HTERT RPE-1 (cell line): ENCODE data around the gene HLA-B.
"Not testable (repeated sequence)": the region's sequence is repeated elsewhere in the genome, so short reads cannot be mapped to it uniquely, and the experiment has no call there.

Experiments used
- in situ Hi-C: fragments of 300-500 bp; cut with MboI; formaldehyde crosslinking; loops from 4 replicates; pipeline ENCODE4 v1.14.3; 2020; ENCODE audit warnings: low sequenced_read_pairs

HLA-B gene

DNA sequence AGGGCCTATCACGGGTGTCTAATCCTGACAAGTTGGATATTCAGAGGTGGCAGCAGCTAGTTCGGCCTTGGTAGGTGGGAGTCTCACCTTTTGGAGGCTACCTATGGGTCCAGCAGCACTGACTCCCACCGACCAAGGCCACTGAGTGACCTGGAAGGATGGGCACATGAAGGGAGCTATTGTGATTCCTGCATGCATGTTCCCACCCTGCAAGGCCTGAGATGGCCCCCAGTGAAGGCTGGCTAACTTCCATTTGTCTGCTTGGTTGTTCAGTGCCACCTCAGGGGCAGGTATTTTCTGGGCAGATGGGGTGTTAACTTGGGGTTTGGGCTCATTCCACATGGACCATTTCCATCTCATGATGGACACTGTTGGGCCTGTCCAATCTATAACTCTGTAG is 28.1 kb upstream of the HLA-B start:
- in situ Hi-C loops, result no loop called here

DNA sequence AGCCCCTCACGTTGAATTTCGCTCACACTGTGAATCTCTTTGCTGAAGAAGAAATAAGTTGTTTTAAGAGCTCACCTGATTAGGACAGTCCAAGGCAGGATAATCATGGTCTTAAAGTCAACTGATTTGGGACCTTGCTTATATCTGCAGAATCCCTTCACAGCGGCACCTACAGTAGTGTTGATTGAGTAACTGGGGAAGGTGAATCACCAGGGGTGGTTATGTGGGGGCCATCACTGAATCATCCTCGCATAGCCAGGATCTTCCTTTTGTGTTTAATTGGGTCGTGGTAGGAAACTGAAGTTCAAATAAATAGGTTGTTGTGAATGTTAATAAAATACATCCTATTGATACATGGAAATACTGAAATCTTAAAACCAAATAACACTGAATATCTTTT is 26.2 kb upstream of the HLA-B start:
- in situ Hi-C loops, result no loop called here

DNA sequence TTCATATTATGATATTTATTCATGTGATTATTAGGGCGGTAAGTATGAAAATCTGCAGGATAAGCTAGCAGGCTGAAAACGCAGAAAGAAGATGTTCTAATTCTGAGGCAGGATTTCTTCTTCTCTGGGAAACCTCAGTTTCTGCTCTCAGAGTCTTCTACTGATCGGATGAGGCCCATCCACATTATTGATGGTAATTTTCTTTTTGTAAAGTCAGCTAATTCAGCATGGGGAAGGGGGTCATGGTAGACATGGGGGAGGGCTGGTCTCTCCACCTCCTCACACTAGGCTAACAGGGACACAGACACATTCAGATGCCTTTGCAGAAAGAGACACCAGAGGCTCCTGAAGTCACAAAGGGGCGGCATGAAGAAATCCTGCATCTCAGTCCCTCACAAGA is 24.7 kb upstream of the HLA-B start:
- in situ Hi-C loops, result no loop called here

DNA sequence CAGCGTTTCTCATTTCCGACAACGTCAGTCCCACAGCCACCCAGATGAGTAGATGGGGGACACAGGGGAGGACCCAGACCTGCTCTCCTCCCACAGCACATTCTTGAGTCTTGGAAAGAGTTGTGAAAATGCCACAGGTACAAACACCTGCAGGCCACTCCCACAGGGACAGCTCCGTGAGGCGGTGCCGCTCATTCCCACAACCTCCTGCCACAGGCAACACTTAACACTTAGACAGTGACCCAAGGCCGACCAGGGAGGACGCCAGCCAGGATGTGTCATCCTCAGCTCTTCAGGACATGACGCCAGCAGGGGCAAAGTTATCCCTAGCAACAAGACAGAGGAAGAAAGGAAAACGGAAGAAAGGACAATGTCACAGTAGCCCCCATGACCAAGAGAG is 22.9 kb upstream of the HLA-B start:
- in situ Hi-C loops, result no loop called here

DNA sequence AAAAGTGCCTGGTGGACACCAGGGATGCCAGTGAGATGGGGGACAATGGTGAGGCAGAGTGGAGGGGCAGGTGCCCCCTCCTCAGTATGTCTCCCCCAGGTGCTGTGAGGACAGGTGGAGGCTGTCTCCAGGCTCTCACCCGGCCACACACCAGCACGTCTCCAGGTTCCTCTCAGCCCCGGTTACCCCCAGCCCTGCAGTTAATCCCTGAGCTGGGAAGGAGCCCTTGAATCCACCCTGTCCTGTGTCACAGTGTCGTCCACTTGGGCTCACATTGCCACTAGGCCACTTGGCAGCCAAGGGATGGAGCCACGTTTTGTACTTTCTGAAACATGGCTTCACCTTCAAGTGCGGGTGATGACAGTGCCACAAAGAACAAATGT is 21.7 kb upstream of the HLA-B start:
- in situ Hi-C loops, result no loop called here

DNA sequence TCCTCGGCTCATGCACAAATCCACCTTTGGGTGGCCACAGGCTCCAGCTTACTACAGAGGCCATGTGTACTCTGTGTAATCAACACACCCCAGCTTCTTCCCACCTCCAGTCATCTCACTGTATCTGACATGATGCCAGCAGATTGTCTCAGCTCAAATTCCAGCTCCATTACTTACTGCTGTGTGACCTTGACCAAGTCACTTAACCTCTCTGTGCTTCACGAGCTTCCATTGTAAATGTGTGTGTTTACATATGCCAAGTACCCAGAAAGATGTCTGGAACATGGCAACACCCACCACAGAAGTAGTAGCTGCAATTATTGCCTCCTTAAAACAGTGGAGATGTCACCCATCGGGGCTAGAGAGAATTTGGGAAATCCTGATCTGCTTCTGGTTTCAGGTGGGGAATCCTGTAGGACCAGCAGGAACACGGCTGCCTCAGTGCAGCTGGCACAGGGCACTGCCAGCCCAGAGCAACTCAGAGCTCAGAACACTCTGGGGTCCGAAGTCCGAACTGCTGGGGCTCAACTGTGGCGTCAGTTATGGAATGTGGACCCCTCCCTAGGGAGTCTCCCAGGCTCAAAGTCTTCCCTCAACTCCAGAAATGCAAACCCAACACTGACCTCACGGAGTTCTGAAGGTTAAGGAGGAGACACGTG is 21.2 kb upstream of the HLA-B start:
- in situ Hi-C loops, result no loop called here

DNA sequence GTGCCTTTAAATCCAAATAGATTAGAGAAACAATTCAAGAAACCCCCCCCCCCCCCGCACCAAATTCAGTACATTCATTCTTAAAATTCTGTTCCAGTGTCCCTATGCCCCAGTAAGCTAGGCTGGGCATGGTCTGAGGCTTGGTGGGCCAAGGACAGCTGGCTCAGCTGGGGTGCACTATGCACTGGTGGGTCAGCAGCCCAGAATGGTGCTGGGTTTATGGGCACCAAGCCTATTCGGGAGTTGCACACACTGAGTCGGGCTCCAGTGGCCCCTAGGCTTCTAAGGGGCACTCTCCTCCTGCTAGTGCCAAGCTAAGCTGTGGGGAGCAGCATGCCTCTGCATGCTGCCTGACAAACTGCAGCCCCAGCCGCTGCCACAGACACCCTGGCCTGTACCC is 20.1 kb upstream of the HLA-B start:
- in situ Hi-C loops, result no loop called here

DNA sequence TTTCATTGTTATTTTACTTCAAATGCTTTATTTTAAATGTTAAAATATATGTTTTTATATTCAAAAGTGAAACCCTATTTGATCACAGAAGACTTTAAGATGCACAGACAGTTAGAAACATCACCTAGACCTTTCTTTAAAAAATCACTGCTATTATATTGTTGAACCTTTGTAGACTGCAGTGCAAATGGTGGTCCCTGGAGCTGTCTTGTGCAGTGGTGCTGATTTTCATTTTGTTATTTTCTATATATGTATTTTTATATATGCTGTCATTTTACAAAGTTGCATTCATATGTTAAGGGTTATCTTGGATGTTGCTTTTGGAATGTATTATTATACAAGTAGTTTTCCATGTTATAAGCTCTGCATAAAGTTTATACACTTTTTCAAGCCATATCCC is 18.7 kb upstream of the HLA-B start:
- in situ Hi-C loops, result no loop called here

DNA sequence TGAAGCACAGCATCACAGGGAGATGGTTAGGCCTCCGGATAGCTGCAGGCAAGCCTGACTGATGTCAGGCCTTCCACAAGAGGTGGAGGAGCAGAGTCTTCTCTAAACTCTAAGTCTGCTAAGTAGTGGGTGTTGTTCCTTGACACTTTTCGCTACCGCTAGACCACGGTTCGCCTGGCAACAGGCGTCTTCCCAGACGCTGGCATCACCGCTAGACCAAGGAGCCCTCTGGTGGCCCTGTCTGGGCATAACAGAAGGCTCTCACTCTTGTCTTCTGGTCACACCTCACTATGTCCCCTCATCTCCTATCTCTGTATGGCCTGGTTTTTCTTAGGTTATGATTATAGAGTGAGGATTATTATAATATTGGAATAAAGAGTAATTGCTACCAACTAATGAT is 17.1 kb upstream of the HLA-B start:
- in situ Hi-C loops, result not testable (repeated sequence)

DNA sequence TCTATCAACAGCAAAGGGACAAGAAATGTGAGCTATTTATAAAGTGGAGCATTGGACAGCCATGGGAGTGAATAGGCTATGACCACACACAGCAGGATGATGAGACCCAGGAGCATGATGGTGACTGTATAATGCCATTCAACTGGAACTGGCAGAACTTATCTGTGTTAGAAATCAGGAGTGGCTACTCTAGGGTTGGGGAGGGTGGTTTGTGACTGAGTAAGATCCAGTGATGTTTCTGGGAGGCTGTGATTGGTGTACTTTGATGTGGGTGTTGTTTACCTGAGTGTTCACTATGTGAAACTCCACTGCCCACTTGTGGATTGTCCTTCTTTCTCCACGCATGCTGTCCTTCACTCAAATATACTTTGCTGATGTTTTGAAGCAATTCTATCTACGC is 11.5 kb upstream of the HLA-B start:
- in situ Hi-C loops, result no loop called here

DNA sequence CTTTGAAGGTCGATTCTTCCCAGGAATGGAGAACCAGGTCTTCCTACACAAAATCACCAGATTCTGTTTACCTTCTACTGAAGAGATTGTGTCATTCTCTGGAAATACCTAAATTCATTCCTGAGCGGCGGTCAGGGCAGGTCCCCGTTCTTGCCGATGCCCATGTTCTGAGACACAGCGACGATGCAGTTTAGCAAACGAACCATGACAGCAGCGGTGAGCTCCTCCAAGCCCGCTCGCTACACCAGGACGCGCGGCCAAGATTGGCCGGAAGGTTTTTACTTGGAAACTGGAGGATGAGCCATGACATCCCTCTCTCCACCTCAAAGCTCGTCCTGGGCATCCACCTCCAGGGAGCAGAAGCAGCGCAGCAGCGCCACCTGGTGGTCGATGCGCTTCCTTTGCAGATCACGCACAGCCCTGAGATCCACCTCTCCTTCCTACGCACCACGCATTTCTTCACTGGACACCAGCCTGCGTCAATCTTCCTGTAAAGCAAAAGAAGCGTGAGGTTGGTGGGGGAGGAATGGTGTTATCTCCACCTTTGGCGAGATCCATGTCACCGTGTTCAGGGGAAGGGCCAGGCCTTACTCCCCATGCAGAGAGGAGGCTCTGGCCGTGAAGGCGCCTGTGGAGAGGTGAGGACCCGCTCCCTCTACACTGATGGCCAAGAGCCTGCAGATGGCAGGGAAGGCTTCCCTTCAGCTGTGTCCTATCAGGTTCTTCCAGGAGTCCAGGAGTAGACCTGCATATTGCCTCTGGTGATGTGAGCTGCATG is 9.9 kb upstream of the HLA-B start:
- in situ Hi-C loops, result no loop called here

DNA sequence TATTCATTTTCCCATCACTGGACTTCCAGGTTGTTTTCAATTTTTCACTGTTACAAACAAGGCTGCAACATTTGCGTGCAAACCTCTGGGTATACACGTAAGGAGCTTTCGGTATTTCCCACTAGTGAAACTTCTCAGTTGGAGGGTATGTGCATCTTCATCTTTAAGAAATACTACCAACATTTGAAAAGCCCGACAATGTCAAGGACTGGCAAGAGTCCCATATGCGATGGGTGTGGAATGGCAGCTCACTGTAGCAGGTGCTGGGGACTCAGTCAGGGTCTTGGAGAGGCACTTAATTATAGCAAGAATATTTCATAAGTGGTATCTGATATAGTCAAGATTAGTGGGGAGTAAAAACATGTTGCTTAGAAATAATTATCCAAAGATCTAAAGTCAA is 8.9 kb upstream of the HLA-B start:
- in situ Hi-C loops, result no loop called here

DNA sequence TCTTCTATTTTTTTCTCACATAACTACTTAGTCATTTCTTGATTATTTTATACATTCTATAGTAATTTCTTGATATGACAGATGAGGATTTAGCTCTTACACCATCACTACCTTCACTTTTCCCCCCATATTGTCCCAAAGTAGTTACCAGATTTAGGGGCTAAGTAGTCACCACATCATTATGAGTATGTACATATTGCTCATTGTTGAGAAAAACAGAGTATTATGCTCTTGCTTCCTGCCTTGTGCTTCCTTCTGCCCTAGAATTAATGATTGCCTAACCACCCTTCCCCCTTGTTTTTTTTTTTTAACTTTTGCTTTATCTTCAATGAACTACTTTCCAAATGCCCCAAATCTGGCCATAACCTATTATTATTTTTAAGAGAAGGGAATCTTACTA is 6.8 kb upstream of the HLA-B start:
- in situ Hi-C loops, result no loop called here

DNA sequence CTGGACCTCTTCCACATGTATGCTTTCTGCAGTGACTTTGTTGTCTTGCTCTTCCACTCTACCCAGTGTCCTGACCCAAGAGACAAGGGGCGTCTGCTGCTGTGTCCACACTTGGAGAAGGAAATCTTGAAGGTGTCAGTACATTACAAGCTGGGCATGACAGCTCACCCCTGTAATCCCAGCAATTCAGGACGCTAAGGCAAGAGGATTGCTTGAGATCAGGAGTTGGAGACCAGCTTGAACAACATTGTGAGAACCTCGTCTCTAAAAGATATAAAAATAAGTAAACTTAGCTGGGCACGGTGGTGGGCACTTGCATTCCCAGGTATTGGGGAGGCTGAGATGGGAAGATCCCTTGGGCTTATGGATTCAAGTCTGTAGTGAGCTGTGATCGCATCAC is 5.8 kb upstream of the HLA-B start:
- in situ Hi-C loops, result no loop called here

DNA sequence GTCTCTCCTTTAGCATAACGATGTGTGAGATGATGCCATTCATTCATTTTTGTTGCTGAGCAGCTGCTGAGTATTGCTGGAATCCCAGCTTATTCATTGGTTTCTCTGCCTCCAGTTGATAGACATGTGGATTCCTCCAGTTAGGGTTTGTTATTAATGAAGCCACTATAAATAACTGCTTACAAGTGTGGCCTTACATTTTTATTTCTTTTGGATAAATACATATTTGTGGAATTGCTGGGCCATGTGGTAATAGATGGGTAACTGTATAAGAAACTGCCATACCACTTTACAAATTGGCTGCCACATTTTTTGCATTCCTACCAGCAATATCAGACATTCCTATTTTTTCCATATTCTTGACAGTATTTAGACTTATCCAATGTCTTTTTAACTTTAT is 2.6 kb upstream of the HLA-B start:
- in situ Hi-C loops, result no loop called here

DNA sequence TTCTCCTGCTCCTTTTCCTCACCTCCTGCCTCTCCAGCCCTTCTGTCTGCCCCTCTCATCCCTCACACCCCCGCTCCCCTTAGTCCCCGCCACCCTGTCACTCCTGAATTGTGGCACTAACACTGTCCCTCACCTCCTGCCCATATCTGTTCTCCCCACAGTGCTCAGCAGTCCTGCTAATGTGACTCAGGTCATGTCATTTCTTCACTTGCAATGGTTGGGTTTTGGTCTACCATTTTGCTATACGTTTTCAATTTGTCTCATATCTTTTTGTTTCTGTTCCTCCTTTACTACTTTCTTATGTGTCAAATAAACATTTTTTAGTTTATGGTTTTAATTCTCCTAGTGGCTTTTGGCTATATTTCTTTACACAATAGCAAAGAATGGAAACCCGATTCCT is 1.3 kb upstream of the HLA-B start:
- in situ Hi-C loops, result no loop called here

DNA sequence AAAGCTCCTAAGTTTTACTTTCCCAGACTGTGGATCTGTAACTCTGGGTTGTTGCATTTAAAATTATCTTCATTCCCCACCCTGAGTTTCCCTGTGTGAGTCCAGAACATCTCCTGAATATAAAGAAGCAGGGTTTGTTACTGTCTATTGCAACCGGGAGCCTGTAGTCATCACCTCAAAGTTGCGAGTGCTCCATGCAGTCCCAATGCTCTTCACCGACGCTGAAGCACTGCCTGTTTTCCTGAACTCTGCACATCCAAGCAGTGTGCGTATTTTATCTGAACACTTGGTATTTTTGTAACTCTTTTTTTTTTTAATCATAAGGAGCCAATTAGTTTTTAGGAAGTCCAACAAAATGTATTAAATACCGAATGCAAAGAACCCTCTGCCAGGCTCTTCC is 907 bp upstream of the HLA-B start:
- in situ Hi-C loops, result no loop called here

DNA sequence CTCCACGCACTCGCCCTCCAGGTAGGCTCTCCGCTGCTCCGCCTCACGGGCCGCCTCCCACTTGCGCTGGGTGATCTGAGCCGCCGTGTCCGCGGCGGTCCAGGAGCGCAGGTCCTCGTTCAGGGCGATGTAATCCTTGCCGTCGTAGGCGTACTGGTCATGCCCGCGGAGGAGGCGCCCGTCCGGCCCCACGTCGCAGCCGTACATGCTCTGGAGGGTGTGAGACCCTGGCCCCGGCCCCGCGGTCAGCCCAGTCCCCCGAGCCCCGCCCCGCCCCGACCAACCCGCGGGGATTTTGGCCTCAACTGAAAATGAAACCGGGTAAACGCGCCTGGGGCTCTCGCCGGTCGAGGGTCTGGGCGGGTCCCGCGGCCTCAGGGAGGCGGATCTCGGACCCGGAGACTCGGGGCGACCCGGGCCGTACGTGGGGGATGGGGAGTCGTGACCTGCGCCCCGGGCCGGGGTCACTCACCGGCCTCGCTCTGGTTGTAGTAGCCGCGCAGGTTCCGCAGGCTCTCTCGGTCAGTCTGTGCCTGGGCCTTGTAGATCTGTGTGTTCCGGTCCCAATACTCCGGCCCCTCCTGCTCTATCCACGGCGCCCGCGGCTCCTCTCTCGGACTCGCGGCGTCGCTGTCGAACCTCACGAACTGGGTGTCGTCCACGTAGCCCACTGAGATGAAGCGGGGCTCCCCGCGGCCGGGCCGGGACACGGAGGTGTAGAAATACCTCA is 598 bp downstream of the HLA-B start:
- in situ Hi-C loops, result no loop called here

DNA sequence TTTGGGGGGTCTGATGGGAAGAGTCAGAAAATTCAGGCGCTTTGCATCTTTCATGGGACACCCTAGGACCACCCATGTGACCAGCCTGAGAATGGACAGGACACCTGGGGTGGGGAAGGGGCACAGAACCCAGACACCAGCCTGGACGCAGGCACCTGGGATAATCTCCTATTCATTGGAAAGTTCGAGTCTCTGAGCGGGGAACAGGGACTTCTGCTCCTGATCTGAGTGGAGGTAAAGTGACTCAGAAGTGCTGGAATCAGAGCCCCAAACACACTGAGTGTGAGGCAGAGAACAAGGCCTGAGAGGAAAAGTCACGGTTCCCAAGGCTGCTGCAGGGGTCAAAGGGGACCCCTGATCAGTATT is 1.4 kb downstream of the HLA-B start:
- in situ Hi-C loops, result no loop called here

DNA sequence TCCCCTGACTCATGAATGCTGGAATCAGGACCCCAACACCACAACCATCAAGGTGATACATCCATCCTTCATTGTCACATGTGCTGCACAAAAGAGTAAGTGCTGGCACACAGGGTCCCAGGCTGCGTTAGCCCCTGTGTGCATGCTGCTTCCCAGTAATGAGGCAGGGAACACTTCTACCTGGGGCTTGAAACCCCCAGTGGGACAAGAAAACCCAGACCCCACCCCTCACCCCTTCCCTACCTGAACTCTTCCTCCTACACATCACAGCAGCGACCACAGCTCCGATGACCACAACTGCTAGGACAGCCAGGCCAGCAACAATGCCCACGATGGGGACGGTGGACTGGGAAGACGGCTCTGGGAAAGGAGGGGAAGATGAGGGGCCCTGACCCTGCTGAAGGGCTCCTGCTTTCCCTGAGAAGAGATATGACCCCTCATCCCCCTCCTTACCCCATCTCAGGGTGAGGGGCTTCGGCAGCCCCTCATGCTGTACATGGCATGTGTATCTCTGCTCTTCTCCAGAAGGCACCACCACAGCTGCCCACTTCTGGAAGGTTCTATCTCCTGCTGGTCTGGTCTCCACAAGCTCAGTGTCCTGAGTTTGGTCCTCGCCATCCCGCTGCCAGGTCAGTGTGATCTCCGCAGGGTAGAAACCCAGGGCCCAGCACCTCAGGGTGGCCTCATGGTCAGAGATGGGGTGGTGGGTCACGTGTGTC is 2.0 kb downstream of the HLA-B start:
- in situ Hi-C loops, result no loop called here

DNA sequence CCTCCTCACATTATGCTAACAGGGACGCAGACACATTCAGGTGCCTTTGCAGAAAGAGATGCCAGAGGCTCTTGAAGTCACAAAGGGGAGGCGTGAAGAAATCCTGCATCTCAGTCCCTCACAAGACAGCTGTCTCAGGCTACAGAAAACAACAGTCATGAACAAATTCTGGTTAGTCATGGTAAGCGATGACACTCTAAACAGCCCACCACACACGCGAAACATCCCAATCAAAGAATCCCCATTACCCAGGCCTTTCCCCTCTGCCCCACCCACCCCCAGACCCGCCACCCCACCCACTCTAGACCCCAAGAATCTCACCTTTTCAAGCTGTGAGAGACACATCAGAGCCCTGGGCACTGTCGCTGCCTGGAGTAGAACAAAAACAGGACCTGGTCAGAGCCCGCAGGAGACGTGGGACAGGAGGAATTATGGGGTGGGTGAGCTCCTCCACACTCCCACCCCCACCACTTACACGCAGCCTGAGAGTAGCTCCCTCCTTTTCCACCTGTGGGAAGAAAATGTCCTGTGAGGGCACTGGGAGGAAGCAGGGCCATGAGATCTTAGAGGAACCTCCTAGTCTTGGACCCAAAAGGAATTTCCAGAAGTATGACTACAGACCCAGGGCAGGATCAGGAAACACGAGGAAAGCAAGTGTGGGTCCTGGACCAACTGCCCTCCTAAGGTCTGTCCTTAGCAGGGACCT is 2.7 kb downstream of the HLA-B start:
- in situ Hi-C loops, result no loop called here
